GM12878 (cell line): Measurements from ENCODE around the gene PTH2R.
"Not testable (repeated sequence)": the region's sequence is repeated elsewhere in the genome, so short reads cannot be mapped to it uniquely, and the experiment has no call there.

ENCODE experiments used
- CTCF ChIP-seq, 3 experiments: IDR thresholded peaks in 2 of 3; conservative IDR thresholded peaks in 1 of 3; 2 replicates each; pipeline ENCODE4 v1.5.1; 2011; ENCODE audit warnings: low read depth in 3 of 3, low read length in 3 of 3, mild to moderate bottlenecking in 3 of 3, control low read depth in 2 of 3, moderate library complexity in 2 of 3, inconsistent platforms in 1 of 3, mixed read lengths in 1 of 3; ENCODE audit not compliant: control insufficient read depth in 2 of 3, insufficient read depth in 1 of 3; ENCODE audit errors: extremely low read depth in 1 of 3
- E4F1 ChIP-seq: fragments of 450-650 bp; IDR thresholded peaks from 2 replicates; pipeline ENCODE4 v1.6.1; 2018; ENCODE audit warnings: borderline replicate concordance, mild to moderate bottlenecking; ENCODE audit not compliant: partially characterized antibody
- EP300 ChIP-seq, 2 experiments: fragments of 150-350 bp in 1 of 2; IDR thresholded peaks; 2 replicates each; pipeline ENCODE4 v1.6.1; 2011 to 2012; ENCODE audit warnings: low read depth in 2 of 2, low read length in 2 of 2, borderline replicate concordance in 1 of 2, improper control_type of control experiment in 1 of 2, inconsistent platforms in 1 of 2; ENCODE audit not compliant: control insufficient read depth in 1 of 2
- EZH2 ChIP-seq: IDR thresholded peaks from 2 replicates; pipeline ENCODE4 v1.6.1; 2012; ENCODE audit warnings: low read depth, mild to moderate bottlenecking, control low read depth, inconsistent platforms, low read length, borderline replicate concordance; ENCODE audit not compliant: control insufficient read depth
- HDAC2 ChIP-seq: fragments of 200-600 bp; sonication (generic); IDR thresholded peaks from 2 replicates; pipeline ENCODE4 v1.6.1; 2017
- MXI1 ChIP-seq: fragments of 150-350 bp; IDR thresholded peaks from 2 replicates; pipeline ENCODE4 v1.6.1; 2011; ENCODE audit warnings: low read depth, mild to moderate bottlenecking, inconsistent platforms, low read length, improper control_type of control experiment
- POLR2A ChIP-seq: IDR thresholded peaks from 2 replicates; pipeline ENCODE4 v1.6.1; 2011; ENCODE audit warnings: low read depth, mild to moderate bottlenecking, low read length
- POLR2AphosphoS5 ChIP-seq: IDR thresholded peaks from 2 replicates; pipeline ENCODE4 v1.6.1; 2011; ENCODE audit warnings: mild to moderate bottlenecking, low read length, inconsistent platforms
- REST ChIP-seq: IDR thresholded peaks from 2 replicates; pipeline ENCODE4 v1.6.1; 2012; ENCODE audit warnings: mild to moderate bottlenecking, low read depth, low read length
- TAF1 ChIP-seq: IDR thresholded peaks from 2 replicates; pipeline ENCODE4 v1.6.1; 2011; ENCODE audit warnings: mild to moderate bottlenecking, low read depth, low read length, borderline replicate concordance
- ZSCAN29 ChIP-seq: fragments of 450-650 bp; IDR thresholded peaks from 2 replicates; pipeline ENCODE4 v1.6.1; 2017; ENCODE audit warnings: mild to moderate bottlenecking, moderate library complexity

GRCh38 chr2:208377344-208377860, 29.2 kb upstream of the PTH2R start:
- TF ChIP-seq CTCF (IDR thresholded peaks at IDR 0.05 in 2 of 3, conservative IDR thresholded peaks at IDR 0.05 in 1 of 3; ENCODE audit: control insufficient read depth in 2 of 3, extremely low read depth in 1 of 3, insufficient read depth in 1 of 3, low read depth in 3 of 3, low read length in 3 of 3); EP300 (IDR thresholded peaks at IDR 0.05; ENCODE audit: borderline replicate concordance in 1 of 2, control insufficient read depth in 1 of 2, low read depth in 2 of 2, low read length in 2 of 2); HDAC2; MXI1; E4F1; REST; EZH2; POLR2A; TAF1; ZSCAN29; POLR2AphosphoS5: not testable (repeated sequence)
